Fibroblast of skin of right quadriceps (primary cell): ENCODE measurements around the gene USPL1.
A peak's percentile ranks its signal among the peaks of the same experiment; 100 is the strongest.
"Not testable (repeated sequence)": the region's sequence is repeated elsewhere in the genome, so short reads cannot be mapped to it uniquely, and the experiment has no call there.

ENCODE experiments used
- DNase-seq: peaks from one replicate; pipeline ENCODE4 v3.0.0-alpha.2; 2013

Gene USPL1

DNA sequence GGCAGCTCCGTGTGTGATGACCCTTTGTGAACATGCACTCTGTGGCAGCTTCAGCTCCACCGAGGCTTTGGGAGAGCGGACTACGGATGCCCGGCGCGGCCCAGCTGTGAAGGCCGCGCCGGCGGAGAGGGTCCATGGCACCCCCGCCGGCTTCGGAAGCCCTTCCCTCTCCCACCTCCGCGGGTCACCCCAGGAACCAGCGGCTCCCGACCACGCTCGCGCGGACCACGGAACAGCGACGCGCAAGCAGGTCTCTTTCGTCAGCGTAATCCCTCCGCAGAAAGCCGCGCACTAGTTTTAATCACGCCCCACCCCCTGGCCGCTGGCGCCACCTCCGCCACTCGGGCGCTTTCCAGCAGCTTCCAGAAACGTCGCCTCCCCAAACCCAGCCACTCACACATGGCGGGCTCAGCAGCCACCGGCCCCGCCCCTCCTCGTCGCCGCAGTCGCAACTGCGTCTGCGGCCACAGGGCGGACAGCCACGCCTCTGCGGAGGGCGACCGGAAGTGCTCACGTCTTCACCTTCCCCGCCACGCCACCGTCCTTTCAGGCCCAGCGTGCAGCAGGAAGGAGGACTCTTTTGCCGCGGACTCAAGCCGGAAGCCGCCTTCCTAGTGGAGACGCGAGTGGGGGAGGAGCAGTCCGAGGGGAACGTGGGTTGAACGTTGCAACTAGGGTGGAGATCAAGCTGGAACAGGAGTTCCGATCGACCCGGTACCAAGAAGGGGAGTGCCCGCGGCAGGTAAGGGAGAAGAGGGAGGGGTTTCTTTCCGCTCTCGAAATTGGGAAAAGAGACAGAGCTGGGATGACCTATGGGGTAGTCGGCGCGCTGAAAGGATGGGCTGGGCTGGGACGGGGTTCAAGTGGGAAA is at the start of gene USPL1:
TSS of gene USPL1 (plus strand) at position 606 of the 871 bp plus-strand sequence. CDS start 3,221 bp downstream, outside the sequence.
- DNase-seq: peak; percentile 100

DNA sequence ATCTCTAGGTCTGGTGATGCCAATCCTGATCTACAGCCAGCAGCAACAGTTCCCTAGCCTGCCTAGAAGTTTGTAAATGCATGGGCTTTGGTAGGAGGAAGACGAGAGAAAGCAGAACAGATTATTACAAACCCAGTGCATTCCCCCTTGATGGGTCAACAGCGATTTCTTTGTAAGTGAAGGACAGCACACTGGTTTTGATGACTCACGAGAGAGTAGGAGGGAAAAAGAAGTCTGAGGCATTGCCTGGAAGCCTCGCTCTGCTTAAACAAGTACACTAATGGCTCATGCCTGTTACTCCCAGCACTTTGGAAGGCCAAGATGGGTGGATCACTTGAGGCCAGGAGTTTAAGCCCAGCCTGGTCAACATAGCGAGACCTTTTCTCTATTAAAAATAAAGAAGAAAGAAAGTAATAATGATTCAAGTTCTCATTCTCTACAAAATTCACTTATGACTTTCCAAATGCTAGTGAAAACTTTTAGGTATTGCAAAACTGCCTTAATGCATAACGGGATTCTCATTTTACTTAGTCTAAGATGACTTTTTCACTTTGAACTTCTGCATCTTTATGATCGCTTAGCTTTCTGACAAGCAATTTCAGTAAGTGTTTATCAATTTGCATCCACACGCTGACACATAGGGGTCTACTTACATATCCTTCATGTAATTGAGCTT is 47.7 kb upstream of the USPL1 start:
- DNase-seq: peak; percentile 94

DNA sequence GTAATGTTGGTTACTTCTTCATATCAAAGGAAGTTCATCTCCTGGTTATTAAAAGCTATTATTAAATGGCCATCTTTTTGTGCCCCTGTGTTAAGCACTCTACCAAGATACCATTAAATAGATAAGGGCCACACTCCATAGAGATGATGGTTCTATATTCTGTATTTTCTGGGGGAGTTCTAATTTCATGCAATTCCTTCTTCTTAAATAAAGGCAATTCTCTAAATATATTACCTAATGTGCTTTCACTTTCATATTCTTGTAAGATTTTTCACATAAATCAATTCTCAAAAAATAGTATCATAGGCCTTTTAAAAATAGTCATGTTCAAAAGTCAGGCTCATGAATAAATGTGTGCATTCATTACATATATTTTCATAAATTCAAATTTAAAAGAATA is 47.0 kb upstream of the USPL1 start:
- DNase-seq: no peak

DNA sequence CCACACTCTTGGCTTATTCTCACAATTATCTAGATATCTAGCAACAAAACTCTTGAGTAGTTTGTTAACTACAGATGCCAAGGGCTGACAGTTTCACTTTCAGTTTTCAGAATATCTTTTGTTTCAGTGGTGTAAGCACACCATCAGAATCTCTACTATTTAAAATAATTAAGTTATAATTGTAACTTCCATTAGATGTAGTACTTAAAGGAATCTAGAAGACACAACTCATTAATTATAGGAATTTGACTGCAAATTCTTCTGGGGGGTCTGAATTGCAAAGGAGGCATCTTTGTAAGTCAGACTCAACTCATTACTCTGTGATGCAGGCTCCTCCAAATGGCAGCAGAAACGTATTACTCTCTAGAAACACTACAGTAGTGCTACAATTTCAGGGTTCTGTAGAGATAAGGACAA is 44.9 kb upstream of the USPL1 start:
- DNase-seq: peak; percentile 67

DNA sequence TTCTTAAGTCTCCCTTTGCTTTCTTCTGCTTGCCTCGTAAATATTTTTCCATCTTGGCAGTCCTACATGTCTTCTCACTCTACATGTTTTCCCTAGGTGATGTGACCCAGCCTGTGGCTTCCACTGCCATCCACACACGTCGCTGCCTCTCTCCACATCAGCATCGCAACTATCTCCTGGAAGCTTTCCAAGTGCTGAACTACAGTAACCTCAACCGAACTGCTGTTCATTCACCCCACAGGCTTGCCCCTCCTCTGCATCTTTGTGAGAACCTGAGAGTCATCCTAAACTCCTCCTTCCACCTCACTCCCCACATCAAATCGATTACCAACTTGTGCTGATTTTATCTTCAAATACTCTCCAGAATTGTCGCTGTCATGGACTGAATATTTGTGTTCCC is 41.2 kb upstream of the USPL1 start:
- peak; percentile 56 for DNase-seq

DNA sequence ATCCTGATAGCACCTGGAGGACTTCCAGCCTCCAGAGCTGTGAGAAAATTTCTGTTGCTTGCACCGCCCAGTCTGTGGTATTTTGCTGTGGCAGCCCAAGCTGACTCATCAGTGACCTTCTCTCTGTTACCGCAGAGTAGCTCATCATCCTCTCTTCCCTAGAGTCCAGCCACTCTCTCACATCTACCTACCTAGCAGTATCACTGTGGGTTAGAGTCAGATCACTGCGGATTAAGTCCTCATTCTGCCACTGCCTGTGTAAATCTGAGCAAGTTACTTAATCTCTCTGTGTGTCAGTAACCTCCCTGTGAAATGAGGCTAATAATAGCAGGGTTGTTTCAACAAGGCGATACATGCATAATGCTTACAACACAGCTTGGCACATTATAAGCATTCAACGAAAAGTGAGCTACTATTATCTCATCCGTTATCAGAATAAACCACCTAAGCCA is 40.3 kb upstream of the USPL1 start:
- peak; percentile 82 for DNase-seq

DNA sequence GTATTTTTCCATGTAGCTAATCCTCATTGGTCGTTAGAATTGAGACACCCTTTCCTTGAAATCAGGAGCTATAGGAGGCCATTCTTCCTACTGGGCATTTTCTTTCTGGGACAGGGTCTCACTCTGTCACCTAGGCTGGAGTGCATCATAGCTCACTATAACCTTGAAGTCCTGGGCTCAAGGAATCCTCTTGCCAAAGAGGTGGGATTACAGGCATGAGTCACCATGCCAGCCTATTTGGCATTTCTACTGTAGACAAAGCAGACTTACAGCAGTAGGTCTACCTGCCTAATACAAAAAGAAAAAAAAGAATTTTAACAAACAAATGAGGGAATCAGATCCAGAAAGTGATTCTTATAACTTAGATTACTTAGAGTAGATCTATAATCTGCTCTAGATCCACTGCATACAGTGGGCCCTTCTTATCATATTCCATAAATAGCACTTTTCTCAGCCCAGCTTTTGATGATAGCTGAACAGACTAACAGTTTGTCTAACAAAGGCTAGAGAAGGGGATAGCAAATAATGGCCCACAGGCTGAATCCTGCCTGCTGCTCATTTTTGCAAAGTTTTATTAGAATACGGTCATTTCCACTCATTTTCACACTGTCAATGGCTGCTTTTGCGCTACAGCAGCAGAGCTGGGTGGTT is 36.7 kb upstream of the USPL1 start:
- DNase-seq: no peak

DNA sequence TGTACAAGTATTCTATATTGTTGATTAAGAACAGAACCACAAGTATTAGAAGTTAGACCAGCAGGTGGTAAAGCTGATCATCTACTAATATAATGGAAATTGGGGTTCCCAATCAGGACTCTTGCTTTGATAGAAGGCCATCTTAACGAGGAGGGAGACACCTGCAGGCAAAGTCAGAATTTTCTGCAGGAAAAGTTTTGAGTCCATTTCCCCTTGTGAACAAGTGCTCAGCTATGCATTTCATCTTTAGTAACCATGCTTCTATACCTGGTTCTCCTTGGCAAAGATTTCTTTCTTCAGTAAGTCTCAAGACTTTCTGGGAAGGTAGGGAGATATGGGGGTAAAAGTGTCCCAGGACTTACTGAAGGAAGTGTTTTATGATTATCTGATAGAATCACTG is 36.1 kb upstream of the USPL1 start:
- no peak for DNase-seq

DNA sequence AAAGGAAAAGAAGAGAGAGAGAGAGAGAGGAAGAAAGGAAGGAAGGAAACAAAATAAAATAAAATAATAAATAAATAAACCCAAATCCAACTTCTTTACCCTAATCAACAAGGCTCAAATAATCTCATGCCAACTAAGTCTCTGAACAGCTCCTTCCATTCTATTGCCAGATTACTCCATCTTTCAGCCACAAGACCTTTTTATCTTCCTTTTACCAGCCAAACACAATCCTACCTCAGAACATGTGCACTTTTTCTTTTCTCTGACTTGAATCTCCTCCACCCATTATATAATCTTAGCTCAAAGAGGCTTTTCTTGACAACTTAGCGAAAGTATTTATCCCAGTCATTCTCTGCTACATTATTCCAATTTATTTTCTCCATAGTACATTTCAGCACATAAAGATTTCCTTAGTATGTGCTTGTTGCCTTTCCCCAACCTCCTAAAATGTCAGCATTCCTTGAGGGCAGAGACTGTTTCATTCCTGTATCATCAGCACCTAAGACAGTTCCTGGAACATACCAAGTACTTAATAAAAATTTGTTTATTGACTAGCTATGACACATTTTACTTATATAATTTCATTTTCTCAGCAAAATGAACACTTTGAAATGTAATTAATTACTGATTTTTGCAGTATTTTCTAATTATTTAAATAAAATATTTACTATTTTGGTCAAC is 33.5 kb upstream of the USPL1 start:
- DNase-seq: no peak

DNA sequence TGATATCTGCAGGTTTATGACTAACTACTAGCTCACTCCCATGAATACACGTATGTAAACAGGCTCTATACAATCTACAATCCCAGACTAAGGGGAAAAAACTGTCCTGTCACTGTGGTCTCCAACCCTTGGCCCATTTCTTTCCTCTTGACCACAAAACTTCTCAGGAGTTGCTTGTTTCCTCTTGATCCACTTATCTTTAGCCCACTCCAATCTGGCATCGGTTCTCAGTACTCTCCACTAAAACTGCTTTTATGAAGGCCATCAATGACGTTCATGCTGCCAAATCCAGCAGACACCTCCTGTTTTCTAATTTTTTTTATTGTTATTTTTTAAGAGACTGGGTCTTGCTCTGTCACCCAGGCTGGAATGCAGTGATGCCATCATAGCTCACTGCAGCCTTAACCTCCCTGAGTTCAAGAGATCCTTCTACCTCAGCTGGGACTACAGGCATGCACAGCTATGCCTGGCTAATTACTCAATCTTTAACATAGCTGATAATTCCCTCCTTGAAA is 31.9 kb upstream of the USPL1 start:
- peak; percentile 35 for DNase-seq

DNA sequence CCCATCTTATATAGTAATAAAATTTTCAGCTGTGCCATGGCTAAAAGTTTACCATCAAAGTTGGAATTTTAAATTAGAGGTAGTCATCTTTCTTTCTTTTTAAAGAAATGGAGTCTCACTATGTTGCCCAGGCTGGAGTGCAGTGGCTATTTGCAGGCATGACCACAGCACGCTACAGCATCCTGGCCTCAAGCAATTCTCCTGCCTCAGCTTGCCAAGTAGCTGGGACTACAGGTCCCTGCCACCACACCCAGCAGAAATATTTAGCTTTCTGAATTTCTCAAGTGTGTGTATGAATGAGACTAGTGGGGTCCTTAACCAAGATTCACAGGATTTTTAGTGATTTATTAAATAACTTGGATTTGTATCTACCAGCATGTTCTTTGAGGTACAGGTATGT is 30.5 kb upstream of the USPL1 start:
- DNase-seq: no peak

DNA sequence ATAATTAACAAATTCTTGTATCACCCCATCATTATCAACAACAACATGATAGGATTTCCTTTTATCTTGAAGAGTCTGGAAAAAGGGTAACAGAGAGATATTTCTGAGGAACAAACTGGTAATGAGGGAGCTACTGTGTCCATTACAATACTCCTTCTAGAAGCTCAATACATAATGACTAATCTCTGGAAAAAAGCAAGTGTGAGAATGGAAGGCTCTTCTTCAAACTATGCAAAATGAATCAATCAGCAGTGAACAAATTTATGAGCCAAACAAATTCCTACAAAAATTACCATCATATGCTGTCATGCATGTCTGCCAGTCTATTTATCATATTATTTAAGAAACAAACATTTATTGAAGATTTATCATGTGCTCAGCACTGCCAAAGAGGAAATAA is 30.0 kb upstream of the USPL1 start:
- no peak for DNase-seq

DNA sequence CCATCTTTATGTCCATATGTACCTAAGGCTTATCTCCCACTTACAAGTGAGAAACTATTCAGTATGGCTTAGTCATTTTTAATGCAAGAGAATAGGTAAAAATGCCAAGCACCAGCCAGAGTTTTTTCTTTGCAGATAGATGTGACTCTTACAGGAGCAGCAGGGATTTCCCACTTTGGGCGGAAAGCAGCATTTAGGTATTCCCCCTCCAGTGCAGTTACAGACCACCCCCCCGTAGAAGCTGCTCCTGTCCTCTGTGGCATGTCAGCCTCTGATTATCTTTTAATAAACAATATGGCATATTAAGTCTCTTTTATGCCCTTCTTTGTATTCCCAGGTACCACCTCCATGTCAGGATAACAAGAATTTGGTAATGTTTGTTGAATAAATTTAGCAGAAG is 24.7 kb upstream of the USPL1 start:
- no peak for DNase-seq

DNA sequence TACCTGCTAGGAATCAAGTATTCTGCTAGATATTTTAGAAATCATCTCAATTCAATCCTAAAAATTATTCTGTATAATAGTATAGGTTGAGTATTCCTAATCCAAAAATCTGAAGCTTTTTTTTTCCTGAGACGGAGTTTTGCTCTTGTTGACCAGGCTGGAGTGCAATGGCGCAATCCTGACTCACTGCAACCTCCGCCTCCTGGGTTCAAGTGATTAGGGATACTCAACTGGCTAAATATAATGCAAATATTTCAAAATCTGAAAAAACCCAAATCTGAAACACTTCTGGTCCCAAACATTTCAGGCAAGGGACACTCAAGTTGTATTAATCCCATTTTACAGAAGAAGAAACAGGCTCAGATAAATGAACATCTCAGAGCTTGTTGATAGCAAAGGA is 17.2 kb upstream of the USPL1 start:
- no peak for DNase-seq

DNA sequence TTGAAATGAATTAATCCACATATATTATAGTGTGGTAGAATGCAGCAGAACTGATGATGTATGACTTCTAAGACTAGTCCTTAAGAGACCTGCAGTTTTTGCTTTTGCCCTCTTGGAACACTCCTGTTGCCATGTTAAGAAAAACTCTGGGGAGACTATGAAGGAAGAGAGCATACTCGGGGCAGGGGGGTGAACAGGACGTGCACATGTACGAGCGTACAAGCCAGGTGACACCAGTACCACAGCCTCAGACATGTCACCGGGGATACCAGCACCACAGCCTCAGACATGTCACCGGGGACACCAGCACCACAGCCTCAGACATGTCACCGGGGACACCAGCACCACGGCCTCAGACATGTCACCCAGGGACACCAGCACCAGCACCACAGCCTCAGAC is 15.9 kb upstream of the USPL1 start:
- DNase-seq: no peak

DNA sequence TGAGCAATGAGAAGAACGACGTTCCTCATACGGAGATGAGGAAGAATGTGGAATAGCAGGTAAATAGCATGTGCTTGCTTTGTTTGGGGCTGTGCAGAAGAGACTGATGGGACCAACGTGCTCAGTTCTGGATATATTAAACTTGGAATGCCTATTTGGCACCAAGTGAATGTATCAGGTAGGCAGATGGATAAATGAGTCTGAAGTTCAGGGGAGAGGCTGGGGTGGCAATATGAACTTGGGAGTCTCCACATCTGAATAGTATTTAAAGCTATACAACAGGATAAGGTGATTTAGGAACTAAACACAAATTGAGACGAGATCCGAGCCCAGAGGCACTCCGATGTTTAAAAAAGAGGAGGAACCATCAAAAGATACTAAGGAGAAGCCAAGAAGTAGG is 12.7 kb upstream of the USPL1 start:
- DNase-seq: no peak

DNA sequence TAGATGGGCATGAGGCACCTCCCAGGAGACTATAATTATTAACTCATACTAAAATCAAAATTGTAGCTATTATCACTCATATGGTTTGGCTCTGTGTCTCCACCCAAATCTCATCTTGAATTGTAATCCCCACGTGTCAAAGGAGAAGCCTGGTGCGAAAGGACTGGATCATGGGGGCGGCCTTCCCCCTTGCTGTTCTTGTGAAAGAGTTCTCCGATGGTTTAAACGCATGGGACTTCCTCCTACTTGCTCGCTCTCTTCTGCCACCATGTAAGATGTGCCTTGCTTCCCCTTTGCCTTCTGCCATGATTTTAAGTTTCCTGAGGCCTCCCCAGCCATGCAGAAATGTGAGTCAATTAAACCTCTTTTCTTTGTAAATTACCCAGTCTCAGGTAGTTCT is 10.5 kb upstream of the USPL1 start:
- DNase-seq: not testable (repeated sequence)

DNA sequence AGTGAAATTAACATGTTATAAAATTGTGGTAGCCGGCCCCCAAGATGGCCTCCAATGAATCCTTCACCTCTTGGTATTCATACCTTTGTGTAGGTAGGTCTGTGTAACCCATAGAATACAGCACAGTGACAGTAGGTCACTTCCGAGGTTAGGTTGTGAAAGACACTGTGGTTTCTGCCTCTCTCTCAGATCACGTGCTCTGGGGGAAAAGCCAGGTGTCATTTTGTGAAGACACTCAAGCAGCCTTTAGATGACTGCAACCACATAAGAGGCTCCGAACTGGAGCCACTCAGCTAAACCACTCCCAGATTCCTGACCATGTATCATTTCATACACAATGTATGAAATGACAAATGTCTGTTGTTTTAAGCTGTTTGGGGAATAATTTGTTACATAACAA is 9.8 kb upstream of the USPL1 start:
- DNase-seq: no peak

DNA sequence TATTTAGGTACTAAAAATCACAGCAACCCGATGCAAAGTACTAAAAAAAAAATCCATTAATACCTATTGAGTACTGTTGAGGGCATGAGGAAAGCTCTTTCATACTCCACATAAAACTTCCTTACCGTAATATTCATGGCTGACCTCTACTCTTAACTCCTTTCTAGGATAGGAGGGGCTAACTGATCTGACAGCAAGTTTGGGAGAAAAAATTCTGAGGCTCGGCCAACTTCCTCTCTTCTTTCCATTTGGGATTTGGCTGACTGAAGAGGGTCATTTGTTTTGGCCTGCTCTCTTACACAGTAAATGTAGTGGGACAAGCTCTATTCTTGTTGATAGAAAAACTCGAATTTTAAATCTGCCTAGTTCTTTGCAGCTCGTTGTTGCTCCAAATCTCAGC is 9.4 kb upstream of the USPL1 start:
- no peak for DNase-seq

DNA sequence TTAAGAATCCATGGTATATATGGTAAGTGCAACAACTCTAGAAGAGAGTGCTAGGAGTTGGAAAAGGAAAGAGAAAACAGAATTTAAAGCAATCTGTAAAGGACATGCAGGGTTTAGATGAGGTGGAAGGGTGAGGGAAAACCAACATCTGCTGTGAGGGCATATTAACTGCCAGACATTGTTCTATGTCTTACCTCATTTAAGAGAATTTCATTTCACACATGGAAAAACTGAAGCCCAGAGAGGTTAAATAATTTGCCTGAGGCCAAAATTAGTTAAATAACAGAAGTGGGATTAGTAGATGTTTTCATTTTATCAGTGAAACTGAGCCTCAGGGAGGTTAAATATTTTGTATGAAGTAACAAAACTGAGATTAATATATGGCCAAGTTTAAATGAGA is 7.4 kb upstream of the USPL1 start:
- DNase-seq: no peak

DNA sequence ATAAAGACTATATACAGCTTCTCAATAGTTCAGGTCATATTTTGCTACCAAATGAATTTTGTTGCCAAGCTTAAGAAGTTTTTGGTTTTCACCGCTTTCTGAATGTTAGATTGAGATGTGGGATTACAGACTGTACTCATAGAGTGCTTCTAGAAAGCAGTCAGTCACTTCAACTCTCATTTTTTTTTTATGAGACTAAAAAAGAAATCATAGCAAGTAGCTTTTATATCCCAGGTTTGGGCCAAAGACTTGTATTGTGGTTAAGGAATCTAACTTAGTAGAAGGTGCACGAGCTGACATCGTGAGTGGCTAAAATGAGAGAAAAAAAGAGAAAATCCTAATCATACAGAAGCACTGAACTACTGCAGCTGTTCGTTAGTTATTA is 2.2 kb upstream of the USPL1 start:
- no peak for DNase-seq

DNA sequence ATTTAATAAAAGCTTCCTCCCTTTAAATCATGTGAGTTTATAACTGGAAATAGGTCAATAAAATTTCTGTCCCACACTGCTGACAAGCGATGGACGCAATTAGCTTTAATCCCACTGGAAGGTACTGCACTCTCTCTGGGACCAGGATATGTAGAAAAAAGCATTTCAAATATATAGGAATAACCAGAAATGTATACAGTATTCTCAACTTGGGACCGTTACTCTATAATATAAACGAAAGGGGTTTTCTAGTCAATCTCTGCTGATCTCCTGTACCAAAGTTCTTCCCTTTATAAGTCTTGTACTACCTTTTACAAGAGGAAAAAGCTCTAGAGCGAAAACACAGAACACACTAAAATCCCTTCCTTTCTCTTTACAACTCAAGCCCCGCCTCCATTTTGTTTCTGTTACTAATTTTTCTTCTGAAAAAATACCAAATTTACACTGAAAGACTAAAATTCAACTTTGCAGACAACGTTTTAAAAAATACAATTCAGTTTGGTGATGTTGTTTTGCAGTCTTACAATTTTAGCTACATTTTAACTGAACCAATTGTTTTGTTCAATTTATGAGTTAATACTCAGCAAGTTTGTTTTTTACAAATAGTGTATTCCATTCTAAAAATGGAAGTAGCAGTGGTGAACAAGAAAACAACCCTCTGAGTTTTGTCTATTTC is 1.7 kb upstream of the USPL1 start:
- peak; percentile 32 for DNase-seq
